MCF 10A (cell line): ENCODE results near the gene CHST11. TPM values are rescaled to one million over a fixed set of nuclear protein-coding genes. Genes with fewer than 3 reads are reported as not detected.

Experiments used
- BruUV-seq: library from RNA; stranded (reverse); fragments of 400-500 nt; replicated peaks from 2 replicates; lab custom pipeline; 2021; lab: Mats Ljungman, UMichigan
- CTCF ChIA-PET: fragments of 300-600 bp; sonication (Branson Sonifier 250); formaldehyde crosslinking; extraction: SDS; loops from one replicate; lab custom pipeline; 2021; ENCODE audit warnings: antibody characterized with exemption, inconsistent platforms; lab: Yijun Ruan, JAX
- POLR2A ChIA-PET: fragments of 300-600, 350-650 bp; sonication (Branson Sonifier 250); formaldehyde crosslinking; extraction: SDS; loops from one replicate; lab custom pipeline; 2020; ENCODE audit warnings: antibody characterized with exemption, inconsistent platforms; lab: Yijun Ruan, JAX
- DNase-seq: peaks from one replicate; pipeline ENCODE4 v3.0.0-alpha.2; 2018; ENCODE audit not compliant: unreplicated experiment
- H3K27ac Mint-ChIP-seq: one replicate; pipeline ENCODE4 v1.8.0; 2022; ENCODE audit warnings: mild to moderate bottlenecking, low read depth, mixed read lengths; ENCODE audit not compliant: unreplicated experiment
- H3K27me3 Mint-ChIP-seq: one replicate; pipeline ENCODE4 v1.8.0; 2022; ENCODE audit warnings: mixed read lengths; ENCODE audit not compliant: insufficient read depth, unreplicated experiment
- H3K36me3 Mint-ChIP-seq: one replicate; pipeline ENCODE4 v1.8.0; 2022; ENCODE audit warnings: mild to moderate bottlenecking, moderate library complexity, mixed read lengths; ENCODE audit not compliant: insufficient read depth, unreplicated experiment
- H3K4me1 Mint-ChIP-seq: one replicate; pipeline ENCODE4 v1.8.0; 2022; ENCODE audit warnings: mixed read lengths; ENCODE audit not compliant: insufficient read depth, unreplicated experiment
- H3K4me3 Mint-ChIP-seq: one replicate; pipeline ENCODE4 v1.8.0; 2022; ENCODE audit warnings: mild to moderate bottlenecking, moderate library complexity, mixed read lengths; ENCODE audit not compliant: unreplicated experiment
- H3K9me3 Mint-ChIP-seq: one replicate; pipeline ENCODE4 v1.8.0; 2022; ENCODE audit warnings: mixed read lengths; ENCODE audit not compliant: unreplicated experiment
- intact Hi-C: fragments of 100-400 bp; cut with micrococcal nuclease; formaldehyde crosslinking; loops from 2 replicates; pipeline ENCODE4 v1.14.1; 2022
- total RNA-seq: library from RNA; stranded (reverse); gene quantifications from 2 replicates; pipeline ENCODE4 v1.2.3, GENCODE V29; 2022
- TF ChIP-seq, protein P1 (sequence below): fragments of 200-600 bp; IDR thresholded peaks from one replicate; pipeline ENCODE4 v1.8.0; 2022; ENCODE audit warnings: antibody characterized with exemption, mild to moderate bottlenecking; ENCODE audit not compliant: unreplicated experiment

The CHST11 gene
- total RNA-seq, 1 experiment from 2014 or later, result 5.3 TPM

DNA sequence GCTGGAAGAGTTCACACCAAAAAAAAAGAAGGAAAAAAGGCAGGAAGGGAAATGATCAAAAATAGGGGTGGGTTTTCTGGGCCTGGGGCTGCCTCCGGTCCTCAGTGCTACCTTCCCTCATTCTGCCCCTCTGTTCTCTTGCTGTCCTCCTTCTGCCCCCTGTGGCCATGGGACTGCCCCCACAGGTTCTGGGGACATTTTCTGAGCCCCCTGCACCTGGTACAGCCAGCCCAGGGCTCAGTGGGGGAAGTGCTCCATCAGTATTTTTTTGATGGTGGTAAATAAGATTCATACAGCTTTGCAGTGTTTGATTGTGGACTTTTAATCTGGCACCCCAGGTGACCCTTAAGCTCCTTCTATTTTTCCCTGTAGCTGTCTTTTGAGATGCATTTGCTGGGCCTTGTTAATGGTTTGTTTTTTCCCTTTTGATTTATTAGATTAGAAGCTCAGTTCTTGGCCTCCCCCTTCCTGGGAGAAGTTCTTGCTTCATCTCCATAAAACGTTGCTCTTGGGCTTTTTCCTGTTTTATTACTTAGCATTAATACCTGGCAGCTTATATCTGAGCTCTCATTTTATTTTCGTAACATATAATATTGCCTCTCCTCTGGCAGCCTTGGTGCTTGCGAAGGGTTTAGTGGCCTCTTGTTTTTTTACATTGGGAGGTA is 43.1 kb downstream of the CHST11 start:
- H3K4me1 Mint-ChIP-seq, result no peaks in the 10 kb centered on the region
- H3K36me3 Mint-ChIP-seq, result no peaks in the 10 kb centered on the region
- no TSS peak for BruUV-seq
- no peaks in the 10 kb centered on the region for H3K27me3 Mint-ChIP-seq
- H3K4me3 Mint-ChIP-seq, result no peak overlapping the region
- CTCF ChIA-PET, result interaction anchor here (0.7 kb wide), 1 partner anchor 1269 kb away, joined by 4 read pairs; no protein-coding TSS in a partner anchor
- no peaks in the 10 kb centered on the region for H3K9me3 Mint-ChIP-seq
- H3K27ac Mint-ChIP-seq, result no peak overlapping the region
- intact Hi-C loops, result no loop called here
- POLR2A ChIA-PET, result no interaction called here
- DNase-seq, result no peak
- TF ChIP-seq, protein P1, sequence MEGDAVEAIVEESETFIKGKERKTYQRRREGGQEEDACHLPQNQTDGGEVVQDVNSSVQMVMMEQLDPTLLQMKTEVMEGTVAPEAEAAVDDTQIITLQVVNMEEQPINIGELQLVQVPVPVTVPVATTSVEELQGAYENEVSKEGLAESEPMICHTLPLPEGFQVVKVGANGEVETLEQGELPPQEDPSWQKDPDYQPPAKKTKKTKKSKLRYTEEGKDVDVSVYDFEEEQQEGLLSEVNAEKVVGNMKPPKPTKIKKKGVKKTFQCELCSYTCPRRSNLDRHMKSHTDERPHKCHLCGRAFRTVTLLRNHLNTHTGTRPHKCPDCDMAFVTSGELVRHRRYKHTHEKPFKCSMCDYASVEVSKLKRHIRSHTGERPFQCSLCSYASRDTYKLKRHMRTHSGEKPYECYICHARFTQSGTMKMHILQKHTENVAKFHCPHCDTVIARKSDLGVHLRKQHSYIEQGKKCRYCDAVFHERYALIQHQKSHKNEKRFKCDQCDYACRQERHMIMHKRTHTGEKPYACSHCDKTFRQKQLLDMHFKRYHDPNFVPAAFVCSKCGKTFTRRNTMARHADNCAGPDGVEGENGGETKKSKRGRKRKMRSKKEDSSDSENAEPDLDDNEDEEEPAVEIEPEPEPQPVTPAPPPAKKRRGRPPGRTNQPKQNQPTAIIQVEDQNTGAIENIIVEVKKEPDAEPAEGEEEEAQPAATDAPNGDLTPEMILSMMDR, result no peak

- Mint-ChIP-seq H3K36me3 (no peaks in the 10 kb centered on the region), H3K9me3 (no peaks in the 10 kb centered on the region), H3K27ac (no peak overlapping the region), H3K4me1 (no peaks in the 10 kb centered on the region), H3K27me3 (no peaks in the 10 kb centered on the region), H3K4me3 (no peak overlapping the region)
- ChIA-PET POLR2A (no interaction called here), CTCF (interaction anchor here (0.6 to 1.1 kb wide), 2 partner anchors 119 to 579 kb away, joined by 3 to 5 read pairs; no protein-coding TSS in a partner anchor)
- intact Hi-C loops, result no loop called here
- no TSS peak for BruUV-seq
- no peak for DNase-seq
- TF ChIP-seq, protein P1, result no peak
These were observed 44.4 kb downstream of the CHST11 start for GRCh38 chr12:104501115-104501514.

DNA sequence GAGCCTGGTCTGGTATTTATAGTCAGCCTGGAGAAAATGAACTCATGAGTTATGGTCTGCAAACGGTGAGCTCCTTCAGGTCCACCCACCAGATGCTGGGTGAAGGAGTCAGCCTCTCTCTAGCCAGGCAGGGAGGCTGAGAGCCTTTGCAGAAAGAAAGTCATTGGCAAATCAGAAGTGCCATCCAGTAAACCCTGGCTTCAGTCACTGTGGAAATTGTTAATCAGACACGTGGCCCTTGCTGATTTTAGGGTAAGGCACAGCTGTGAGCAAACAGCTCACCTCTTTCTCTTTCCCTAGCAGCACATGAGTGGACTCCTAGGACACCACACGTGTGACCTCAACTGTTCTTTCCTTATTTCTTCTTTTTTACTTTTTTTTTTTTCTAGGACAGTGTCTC is 44.9 kb downstream of the CHST11 start:
- no peaks in the 10 kb centered on the region for H3K36me3 Mint-ChIP-seq
- TF ChIP-seq, protein P1, result no peak
- no peak overlapping the region for H3K27ac Mint-ChIP-seq
- no peaks in the 10 kb centered on the region for H3K9me3 Mint-ChIP-seq
- H3K4me3 Mint-ChIP-seq, result no peak overlapping the region
- intact Hi-C loops, result no loop called here
- no TSS peak for BruUV-seq
- H3K27me3 Mint-ChIP-seq, result no peaks in the 10 kb centered on the region
- CTCF ChIA-PET, result interaction anchor here (0.6 to 1.1 kb wide), 2 partner anchors 120 to 579 kb away, joined by 3 to 5 read pairs; no protein-coding TSS in a partner anchor
- POLR2A ChIA-PET, result no interaction called here
- no peaks in the 10 kb centered on the region for H3K4me1 Mint-ChIP-seq
- no peak for DNase-seq

- TF ChIP-seq, protein P1, result no peak
- Mint-ChIP-seq H3K27me3 (no peaks in the 10 kb centered on the region), H3K27ac (no peak overlapping the region), H3K4me1 (no peaks in the 10 kb centered on the region), H3K9me3 (no peaks in the 10 kb centered on the region), H3K4me3 (no peak overlapping the region), H3K36me3 (no peaks in the 10 kb centered on the region)
- CTCF ChIA-PET, result interaction anchor here (0.6 kb wide), 1 partner anchor 145 kb away, joined by 3 read pairs; no protein-coding TSS in a partner anchor
- no peak for DNase-seq
- POLR2A ChIA-PET, result no interaction called here
- BruUV-seq, result no TSS peak
- intact Hi-C loops, result no loop called here
These were observed 45.5 kb downstream of the CHST11 start for GRCh38 chr12:104502217-104502616.
